ENCODE measurements around the gene TTC39C.
"Not testable (repeated sequence)": the region's sequence is repeated elsewhere in the genome, so short reads cannot be mapped to it uniquely, and the experiment has no call there.

TTC39C gene

GRCh38 chr18:24120676-24121075, 106.1 kb downstream of the TTC39C start:
- no peak for DNase-seq

- no peak for DNase-seq
Observed at GRCh38 chr18:24121625-24122024, 107.1 kb downstream of the TTC39C start.

GRCh38 chr18:24126155-24126961, 111.8 kb downstream of the TTC39C start:
- no peak for DNase-seq

GRCh38 chr18:24127735-24128134, 113.2 kb downstream of the TTC39C start:
- no peak for DNase-seq

- no peak for DNase-seq
Observed at GRCh38 chr18:24128700-24129099, 114.1 kb downstream of the TTC39C start.

- DNase-seq, result no peak
Observed at GRCh38 chr18:24130494-24130893, 115.9 kb downstream of the TTC39C start.

- no peak for DNase-seq
Observed at GRCh38 chr18:24136967-24137373, 122.4 kb downstream of the TTC39C start.

- DNase-seq, result no peak
Observed at GRCh38 chr18:24138409-24138788, 123.8 kb downstream of the TTC39C start.

- peak; percentile 30 to 93 (median 80) for DNase-seq
Observed at GRCh38 chr18:24138789-24139616, 124.4 kb downstream of the TTC39C start, which contains the start of gene CABYR. Gene CABYR, plus strand, starts transcription at chr18:24139062. Its CDS starts 4,053 bp downstream, at chr18:24143115.

GRCh38 chr18:24140697-24141096, 126.1 kb downstream of the TTC39C start:
- no peak for DNase-seq

- no peak for DNase-seq
Observed at GRCh38 chr18:24142376-24142775, 127.8 kb downstream of the TTC39C start.

- DNase-seq, result not testable (repeated sequence)
Observed at GRCh38 chr18:24149591-24149990, 135.0 kb downstream of the TTC39C start.

GRCh38 chr18:24153397-24153796, 138.8 kb downstream of the TTC39C start:
- DNase-seq, result no peak

GRCh38 chr18:24157855-24158254, 143.3 kb downstream of the TTC39C start:
- peak in 2 of 58 donors; percentile 3 to 15 for DNase-seq

GRCh38 chr18:24160086-24160485, 145.5 kb downstream of the TTC39C start:
- no peak for DNase-seq

- DNase-seq, result no peak
Observed at GRCh38 chr18:24161304-24161703, 146.8 kb downstream of the TTC39C start.

GRCh38 chr18:24168496-24168895, 153.9 kb downstream of the TTC39C start:
- DNase-seq, result no peak

- no peak for DNase-seq
Observed at GRCh38 chr18:24170360-24170759, 155.8 kb downstream of the TTC39C start.

- DNase-seq, result no peak
Observed at GRCh38 chr18:24173997-24174396, 159.4 kb downstream of the TTC39C start.

GRCh38 chr18:24176727-24177416, 162.3 kb downstream of the TTC39C start:
- peak in 47 of 58 donors; percentile 16 to 77 (median 52) for DNase-seq

GRCh38 chr18:24177499-24178133, 163.1 kb downstream of the TTC39C start:
- DNase-seq, result no peak
